ENCODE results near the gene ALG1. TPM values are rescaled to one million over a fixed set of nuclear protein-coding genes. Genes with fewer than 3 reads are reported as not detected.
"Not testable (repeated sequence)": the region's sequence is repeated elsewhere in the genome, so short reads cannot be mapped to it uniquely, and the experiment has no call there.

The ALG1 gene
- total and polyA plus RNA-seq, 10 of the 15 experiments (the other 5 are each of a cell fraction or from before 2014, with no cell fraction given): 1.5 to 43.2 (median 23.8) TPM

DNA sequence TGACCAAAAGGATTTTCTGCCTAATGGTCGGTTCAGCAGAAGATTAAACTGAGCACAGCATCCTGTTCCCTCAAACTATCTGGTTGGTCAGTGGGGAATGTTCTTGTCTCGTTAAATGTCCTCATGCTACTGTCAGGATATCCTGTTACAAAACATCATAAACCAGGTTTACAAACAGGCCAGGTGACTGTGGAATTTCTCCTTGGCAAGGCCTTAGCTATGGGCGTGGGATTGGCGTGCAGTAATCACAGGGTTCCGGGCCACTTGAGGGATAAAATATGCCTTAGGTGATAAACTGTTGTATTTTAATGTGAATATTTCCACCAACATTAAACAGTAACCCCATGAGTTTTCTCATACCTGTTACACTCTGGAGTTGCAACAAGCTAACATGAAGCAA, 33.4 kb downstream of the ALG1 start:
- H3K4me3 ChIP-seq; H3K4me1 ChIP-seq (ENCODE audit: control insufficient read depth, insufficient read depth, low read length); H3K9me3 ChIP-seq (replicated peaks; ENCODE audit: control insufficient read depth, insufficient read depth, low read length); in situ Hi-C loops (cut with MboI); POLR2A ChIA-PET; intact Hi-C loops (cut with micrococcal nuclease; ENCODE audit: unreplicated experiment); ATAC-seq; H3K27ac ChIP-seq (ENCODE audit: control insufficient read depth, insufficient read depth); H2AFZ ChIP-seq (ENCODE audit: control insufficient read depth, low read depth, low read length); BruUV-seq (replicated peaks); H3K79me2 ChIP-seq (ENCODE audit: control insufficient read depth, insufficient read depth, low read length); CTCF ChIA-PET; H4K20me1 ChIP-seq (ENCODE audit: control insufficient read depth, insufficient read depth); FAIRE-seq; H3K27me3 ChIP-seq (replicated peaks in 1 of 2; ENCODE audit: control insufficient read depth in 2 of 2, insufficient read depth in 2 of 2, low read length in 1 of 2); SMC1A ChIA-PET (ENCODE audit: uncharacterized antibody, unreplicated experiment); H3K4me2 ChIP-seq (ENCODE audit: control insufficient read depth, insufficient read depth); H3K36me3 ChIP-seq (ENCODE audit: control insufficient read depth in 2 of 2, insufficient read depth in 2 of 2, low read length in 1 of 2); RAD21 ChIA-PET (ENCODE audit: unreplicated experiment); DNase-seq (ENCODE audit: low read depth, low spot score); H3K9ac ChIP-seq (ENCODE audit: control insufficient read depth, insufficient read depth, low read length): not testable (repeated sequence)
- WGBS (ENCODE audit: insufficient coverage, insufficient replicate concordance, low lambda C conversion rate, missing lambda C conversion rate): 38% methylated on average over 4 of the region's 5 CpGs

DNA sequence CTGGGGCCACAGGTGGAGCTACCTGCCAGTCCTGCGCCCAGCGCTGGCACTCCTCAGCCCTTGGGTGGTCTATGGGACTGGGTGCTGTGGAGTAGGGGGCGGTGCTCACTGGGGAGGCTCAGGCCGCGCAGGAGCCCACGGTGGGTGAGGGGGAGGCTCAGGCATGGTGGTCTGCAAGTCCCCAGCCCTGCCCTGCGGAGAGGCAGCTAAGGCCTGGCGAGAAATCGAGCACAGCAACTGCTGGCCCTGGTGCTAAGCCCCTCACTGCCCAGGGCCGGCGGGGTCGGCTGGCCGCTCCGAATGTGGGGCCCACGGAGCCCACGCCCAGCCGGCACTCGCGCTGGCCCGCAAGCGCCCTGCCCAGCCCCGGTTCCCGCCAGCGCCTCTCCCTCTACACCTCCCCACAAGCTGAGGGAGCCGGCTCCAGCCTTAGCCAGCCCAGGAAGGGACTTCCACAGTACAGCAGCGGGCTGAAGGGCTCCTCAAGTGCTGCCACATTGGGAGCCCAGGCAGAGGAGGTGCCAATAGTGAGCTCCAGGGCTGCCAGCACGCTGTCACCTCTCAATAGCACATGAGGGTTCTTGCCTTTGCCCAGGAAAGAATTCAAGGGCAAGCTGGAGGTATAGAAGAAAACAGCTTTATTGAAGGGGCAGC, 37.0 kb downstream of the ALG1 start:
- intact Hi-C loops (cut with micrococcal nuclease; ENCODE audit: unreplicated experiment): no loop called here
- no peaks in the 10 kb centered on the region for H3K79me2 ChIP-seq (ENCODE audit: control insufficient read depth, insufficient read depth, low read length)
- ChIA-PET RAD21 (ENCODE audit: unreplicated experiment) (no interaction called here), POLR2A (no interaction called here), CTCF (no interaction called here), SMC1A (ENCODE audit: uncharacterized antibody, unreplicated experiment) (interaction anchor here (1.4 kb wide), 1 partner anchor 11 kb away, joined by 4 read pairs; the partner anchor contains the start of gene EEF2KMT)
- WGBS (ENCODE audit: insufficient coverage, insufficient replicate concordance, low lambda C conversion rate, missing lambda C conversion rate): 66% methylated on average over 24 of the region's 27 CpGs
- TF ChIP-seq TCF12 (IDR thresholded peaks at IDR 0.05; ENCODE audit: low read depth, low read length): no peak
- TF ChIP-seq MXI1 (IDR thresholded peaks at IDR 0.05; ENCODE audit: low read depth, low read length): no peak
- TF ChIP-seq ZNF384 (IDR thresholded peaks at IDR 0.05; ENCODE audit: borderline replicate concordance, low read depth, low read length): no peak
- no peak for TF ChIP-seq TBL1XR1 (IDR thresholded peaks at IDR 0.05; ENCODE audit: low read depth, low read length)
- no peak for TF ChIP-seq ZBTB40 (IDR thresholded peaks at IDR 0.05; ENCODE audit: borderline replicate concordance)
- no peak for TF ChIP-seq NFYA (IDR thresholded peaks at IDR 0.05; ENCODE audit: borderline replicate concordance, low read depth, low read length)
- TF ChIP-seq IRF4 (IDR thresholded peaks at IDR 0.05; ENCODE audit: low read depth, low read length): no peak
- no peak for TF ChIP-seq RAD51 (IDR thresholded peaks at IDR 0.05)
- TF ChIP-seq GABPA (IDR thresholded peaks at IDR 0.05; ENCODE audit: low read depth): no peak
- in situ Hi-C loops (cut with MboI): no loop called here
- H3K4me3 ChIP-seq: no peak overlapping the region
- DNase-seq (ENCODE audit: low read depth, low spot score): no peak
- no peak for FAIRE-seq
- no peak overlapping the region for H3K9ac ChIP-seq (ENCODE audit: control insufficient read depth, insufficient read depth, low read length)
- H3K4me2 ChIP-seq (ENCODE audit: control insufficient read depth, insufficient read depth): no peak overlapping the region
- ATAC-seq: no peak
- H3K27me3 ChIP-seq (replicated peaks in 1 of 2; ENCODE audit: control insufficient read depth in 2 of 2, insufficient read depth in 2 of 2, low read length in 1 of 2): no peaks in the 10 kb centered on the region
- no peaks in the 10 kb centered on the region for H4K20me1 ChIP-seq (ENCODE audit: control insufficient read depth, insufficient read depth)
- no peaks in the 10 kb centered on the region for H3K4me1 ChIP-seq (ENCODE audit: control insufficient read depth, insufficient read depth, low read length)
- BruUV-seq (replicated peaks): no TSS peak
- no peak overlapping the region for H3K27ac ChIP-seq (ENCODE audit: control insufficient read depth, insufficient read depth)
- H3K9me3 ChIP-seq (replicated peaks; ENCODE audit: control insufficient read depth, insufficient read depth, low read length): no peaks in the 10 kb centered on the region
- H2AFZ ChIP-seq (ENCODE audit: control insufficient read depth, low read depth, low read length): no peak overlapping the region
- H3K36me3 ChIP-seq (ENCODE audit: control insufficient read depth in 2 of 2, insufficient read depth in 2 of 2, low read length in 1 of 2): no peaks in the 10 kb centered on the region

Measured in GM12878 (cell line).